HepG2 (cell line): ENCODE measurements around the gene SMAD3. TPM values are rescaled to one million over a fixed set of nuclear protein-coding genes. Genes with fewer than 3 reads are reported as not detected.
A peak's percentile ranks its signal among the peaks of the same experiment; 100 is the strongest.

Experiments used
- ARHGAP35 ChIP-seq: sonication (generic); formaldehyde crosslinking; IDR thresholded peaks from 2 replicates; pipeline ENCODE4 v1.9.0; 2022; ENCODE audit warnings: mild to moderate bottlenecking, inconsistent platforms, moderate library complexity, missing genetic modification reagents, borderline replicate concordance
- CBFB ChIP-seq: sonication (generic); formaldehyde crosslinking; IDR thresholded peaks from 2 replicates; pipeline ENCODE4 v1.4.0; 2020; ENCODE audit warnings: missing genetic modification reagents
- ERF ChIP-seq: IDR thresholded peaks from 2 replicates; pipeline ENCODE4 v1.6.1; 2018; ENCODE audit warnings: missing biosample characterization, missing genetic modification reagents
- FOXA1 ChIP-seq, 2 experiments: fragments of 450-650 bp in 1 of 2; sonication (generic) in 1 of 2; formaldehyde crosslinking in 1 of 2; IDR thresholded peaks; 2 replicates each; pipeline versions ENCODE4 v1.4.0 to v1.6.1; 2016 to 2020; ENCODE audit warnings: missing genetic modification reagents in 1 of 2
- GFI1 ChIP-seq: sonication (generic); formaldehyde crosslinking; IDR thresholded peaks from 2 replicates; pipeline ENCODE4 v1.5.0; 2020; ENCODE audit warnings: missing genetic modification reagents, mild to moderate bottlenecking, borderline replicate concordance
- HMG20A ChIP-seq: IDR thresholded peaks from 2 replicates; pipeline ENCODE4 v1.6.1; 2016; ENCODE audit warnings: borderline replicate concordance
- KAT8 ChIP-seq: IDR thresholded peaks from 2 replicates; pipeline ENCODE4 v1.6.1; 2016; ENCODE audit warnings: missing genetic modification reagents, missing compliant biosample characterization
- MAZ ChIP-seq, 2 experiments: sonication (generic) in 1 of 2; formaldehyde crosslinking in 1 of 2; IDR thresholded peaks; 2 replicates each; pipeline versions ENCODE4 v1.5.0 to v1.6.1; 2012 to 2020; ENCODE audit warnings: low read depth in 2 of 2, mild to moderate bottlenecking in 2 of 2, borderline replicate concordance in 1 of 2, improper control_type of control experiment in 1 of 2, low read length in 1 of 2, missing genetic modification reagents in 1 of 2, moderate library complexity in 1 of 2
- MEIS1 ChIP-seq: sonication (generic); formaldehyde crosslinking; IDR thresholded peaks from 2 replicates; pipeline ENCODE4 v1.9.0; 2021; ENCODE audit warnings: mild to moderate bottlenecking, missing genetic modification reagents, moderate library complexity, borderline replicate concordance
- PAXIP1 ChIP-seq: sonication (generic); formaldehyde crosslinking; conservative IDR thresholded peaks from 2 replicates; pipeline ENCODE4 v1.4.0; 2020; ENCODE audit warnings: mild to moderate bottlenecking, missing genetic modification reagents, moderate library complexity
- SKI ChIP-seq: fragments of 450-650 bp; IDR thresholded peaks from one replicate; pipeline ENCODE4 v1.6.1; 2018; ENCODE audit warnings: mild to moderate bottlenecking; ENCODE audit not compliant: partially characterized antibody
- SOX13 ChIP-seq, 3 experiments: fragments of 450-650 bp in 1 of 3; sonication (generic) in 1 of 3; formaldehyde crosslinking in 1 of 3; IDR thresholded peaks in 2 of 3; conservative IDR thresholded peaks in 1 of 3; 2 replicates each; pipeline versions ENCODE4 v1.5.0 to v1.6.1; 2016 to 2020; ENCODE audit warnings: antibody characterized with exemption in 1 of 3, mild to moderate bottlenecking in 1 of 3, missing compliant biosample characterization in 1 of 3, missing genetic modification reagents in 1 of 3, moderate library complexity in 1 of 3
- TP53 ChIP-seq: sonication (generic); formaldehyde crosslinking; conservative IDR thresholded peaks from 2 replicates; pipeline ENCODE4 v1.4.0; 2020; ENCODE audit warnings: missing genetic modification reagents
- ZNF331 ChIP-seq: sonication (generic); formaldehyde crosslinking; IDR thresholded peaks from 2 replicates; pipeline ENCODE4 v1.4.0; 2020; ENCODE audit warnings: missing genetic modification reagents
- ZNF687 ChIP-seq: sonication (generic); formaldehyde crosslinking; IDR thresholded peaks from 2 replicates; pipeline ENCODE4 v1.5.1; 2020; ENCODE audit warnings: mild to moderate bottlenecking, missing genetic modification reagents, moderate library complexity
- ZNF770 ChIP-seq: sonication (generic); formaldehyde crosslinking; IDR thresholded peaks from 2 replicates; pipeline ENCODE4 v1.5.0; 2020; ENCODE audit warnings: mild to moderate bottlenecking, missing genetic modification reagents
- polyA plus RNA-seq, 8 experiments: library from polyadenylated mRNA; depleted of rRNA in 3 of 8; stranded (reverse) in 7 of 8; unstranded in 1 of 8; fragments of >200 nt; fragmentation: Illumina TruSeq in 4 of 8; extraction: Trizol in 4 of 8; gene quantifications; 2 replicates each; pipeline versions ENCODE4 v1.2.1 to v1.2.3, GENCODE V29; 2011 to 2016; ENCODE audit warnings: low read depth in 4 of 8, missing spikeins in 1 of 8, mixed read lengths in 1 of 8; ENCODE audit not compliant: insufficient read depth in 1 of 8
- total RNA-seq, 5 experiments: library from RNA; depleted of rRNA; stranded (reverse); fragments of >200 nt; fragmentation: Illumina TruSeq; extraction: Trizol; gene quantifications; 2 replicates each; pipeline ENCODE4 v1.2.3, GENCODE V29; 2016; ENCODE audit warnings: low read depth in 1 of 5

SMAD3 gene
- total and polyA plus RNA-seq, 2 of the 13 experiments (the other 11 are each of a cell fraction or from before 2014, with no cell fraction given): 8.6 to 56.3 TPM

DNA sequence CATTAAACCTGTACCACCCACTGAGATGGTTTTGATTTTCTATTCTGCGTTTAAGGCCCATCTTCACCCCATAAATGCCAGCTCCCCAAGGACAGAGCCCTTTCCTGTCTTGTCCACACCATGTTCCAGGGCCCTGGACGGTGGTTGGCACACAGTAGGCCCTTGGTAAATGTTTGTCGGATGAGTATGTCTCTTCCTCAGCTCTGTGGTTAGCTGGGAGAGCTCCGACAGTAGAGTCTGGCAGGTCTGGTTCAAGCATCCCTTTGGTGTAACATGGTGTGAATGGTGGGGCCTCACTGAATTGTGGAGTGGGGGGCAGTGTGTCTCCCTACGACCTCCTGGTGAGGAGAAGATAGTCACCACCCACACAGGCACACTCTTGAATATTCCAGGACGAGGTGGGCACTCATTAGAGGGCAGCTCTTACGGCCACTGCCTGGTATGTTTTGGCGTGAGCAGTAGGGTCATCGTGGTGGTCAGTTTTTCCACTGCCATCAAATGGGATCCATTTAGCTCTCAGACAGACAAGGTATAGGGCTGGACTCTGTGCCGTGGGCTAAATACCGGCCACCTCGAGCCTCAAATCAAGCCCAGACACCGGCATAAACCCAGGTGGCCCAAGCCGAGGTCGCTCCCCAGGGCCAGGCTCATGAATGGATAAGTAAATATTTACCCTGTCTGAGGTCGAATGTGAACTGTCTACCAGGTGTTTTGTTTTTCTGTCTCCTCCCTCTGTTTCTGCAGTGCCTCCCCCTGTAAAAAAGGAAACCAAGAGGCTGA, 61.3 kb downstream of the SMAD3 start (continued):
- TF ChIP-seq ZNF770 (peak; percentile 26; the same call in 1 of the 2 replicates), MAZ (IDR thresholded peaks at IDR 0.05; ENCODE audit: borderline replicate concordance, low read depth, low read length) (0 out of 2 replicates have a peak, but pooled peaks have one; percentile 14), MAZ (CRISPR knock-in tag; IDR thresholded peaks at IDR 0.05; ENCODE audit: low read depth) (no peak), ARHGAP35 (CRISPR knock-in tag) (no peak), SKI (peak; percentile 97), ZNF331 (CRISPR knock-in tag) (0 out of 2 replicates have a peak, but pooled peaks have one; percentile 16), MEIS1 (CRISPR knock-in tag) (0 out of 2 replicates have a peak, but pooled peaks have one; percentile 15), CBFB (CRISPR knock-in tag) (0 out of 2 replicates have a peak, but pooled peaks have one; percentile 37), TP53 (no peak), ERF (CRISPR knock-in tag) (peak; percentile 59; the same call in 1 of the 2 replicates), HMG20A (CRISPR knock-in tag) (peak; percentile 31; the same call in 1 of the 2 replicates), ZNF687 (CRISPR knock-in tag) (peak; percentile 74), FOXA1 (IDR thresholded peaks at IDR 0.05) (peak; percentile 33; the same call in 1 of the 2 replicates), FOXA1 (CRISPR knock-in tag; IDR thresholded peaks at IDR 0.05) (peak; percentile 74), KAT8 (CRISPR knock-in tag) (0 out of 2 replicates have a peak, but pooled peaks have one; percentile 34), GFI1 (CRISPR knock-in tag) (peak; percentile 63; the same call in 1 of the 2 replicates), PAXIP1 (CRISPR knock-in tag) (peak; percentile 59; the same call in 1 of the 2 replicates), SOX13 (IDR thresholded peaks at IDR 0.05) (no peak), SOX13 (CRISPR knock-in tag; conservative IDR thresholded peaks at IDR 0.05 in 1 of 2, IDR thresholded peaks at IDR 0.05 in 1 of 2) (peak in 1 of 2 experiments; percentile 77; a peak in 2 of 4 replicates)
